GM23338 (cell line): ENCODE data around the gene RRBP1. TPM values are rescaled to one million over a fixed set of nuclear protein-coding genes. Genes with fewer than 3 reads are reported as not detected.
A peak's percentile ranks its signal among the peaks of the same experiment; 100 is the strongest.

ENCODE experiments used
- ATAC-seq: fragments of 200-7000 bp; cut with Tn5 transposase; 3 replicates; pipeline ENCODE4 v1.9.1; 2020
- DNase-seq: peaks from one replicate; pipeline ENCODE4 v3.0.0-alpha.2; 2015; ENCODE audit warnings: low spot score
- H2AFZ ChIP-seq: fragments of 200-600 bp; sonication (generic); 2 replicates; pipeline ENCODE4 v1.8.0; 2016; ENCODE audit warnings: antibody characterized with exemption, mild to moderate bottlenecking, moderate library complexity
- H3F3A ChIP-seq: fragments of 200-600 bp; sonication (generic); replicated peaks from 2 replicates; pipeline ENCODE4 v1.8.0; 2017; ENCODE audit warnings: antibody characterized with exemption, mixed run types, low read depth
- H3K27ac ChIP-seq: fragments of 200-600 bp; sonication (generic); 2 replicates; pipeline ENCODE4 v1.6.1; 2016; ENCODE audit warnings: low read depth
- H3K27me3 ChIP-seq: fragments of 200-600 bp; sonication (generic); 2 replicates; pipeline ENCODE4 v1.8.0; 2016; ENCODE audit warnings: mild to moderate bottlenecking, mixed run types, moderate library complexity; ENCODE audit not compliant: insufficient read depth
- H3K36me3 ChIP-seq: fragments of 200-600 bp; sonication (generic); 2 replicates; pipeline ENCODE4 v1.8.0; 2016; ENCODE audit warnings: mild to moderate bottlenecking; ENCODE audit not compliant: insufficient read depth
- H3K4me1 ChIP-seq: fragments of 200-600 bp; sonication (generic); 2 replicates; pipeline ENCODE4 v1.8.0; 2016; ENCODE audit warnings: mild to moderate bottlenecking, moderate library complexity; ENCODE audit not compliant: insufficient read depth
- H3K4me2 ChIP-seq: fragments of 200-600 bp; sonication (generic); 2 replicates; pipeline ENCODE4 v1.7.1; 2017; ENCODE audit warnings: mixed run types
- H3K4me3 ChIP-seq: fragments of 200-600 bp; sonication (generic); 2 replicates; pipeline ENCODE4 v1.6.1; 2016; ENCODE audit warnings: mixed run types
- H3K79me2 ChIP-seq: fragments of 200-600 bp; sonication (generic); replicated peaks from 2 replicates; pipeline ENCODE4 v1.8.0; 2017; ENCODE audit warnings: mild to moderate bottlenecking; ENCODE audit not compliant: insufficient read depth
- H3K9me2 ChIP-seq: fragments of 200-600 bp; sonication (generic); 2 replicates; pipeline ENCODE4 v1.8.0; 2017; ENCODE audit not compliant: insufficient read depth
- H4K20me1 ChIP-seq: fragments of 200-600 bp; sonication (generic); replicated peaks from 2 replicates; pipeline ENCODE4 v1.8.0; 2017; ENCODE audit warnings: mild to moderate bottlenecking; ENCODE audit not compliant: insufficient read depth
- H3K27ac Mint-ChIP-seq: 2 replicates; pipeline ENCODE4 v1.8.0; 2020; ENCODE audit warnings: inconsistent platforms, mild to moderate bottlenecking, moderate library complexity, mixed read lengths
- H3K27me3 Mint-ChIP-seq: 3 replicates; pipeline ENCODE4 v1.8.0; 2022; ENCODE audit warnings: low read depth, mild to moderate bottlenecking, moderate library complexity, mixed read lengths, inconsistent platforms; ENCODE audit not compliant: insufficient read depth, poor library complexity
- H3K36me3 Mint-ChIP-seq: 3 replicates; pipeline ENCODE4 v1.8.0; 2021; ENCODE audit warnings: low read depth, mild to moderate bottlenecking, inconsistent platforms, moderate library complexity, mixed read lengths
- H3K4me1 Mint-ChIP-seq: 3 replicates; pipeline ENCODE4 v1.8.0; 2020; ENCODE audit warnings: mild to moderate bottlenecking, inconsistent platforms, mixed read lengths
- H3K4me3 Mint-ChIP-seq: 3 replicates; pipeline ENCODE4 v1.8.0; 2021; ENCODE audit warnings: moderate library complexity, mild to moderate bottlenecking, inconsistent platforms, mixed read lengths
- H3K9me3 Mint-ChIP-seq: 3 replicates; pipeline ENCODE4 v1.8.0; 2020; ENCODE audit warnings: moderate library complexity, mild to moderate bottlenecking, inconsistent platforms, mixed read lengths
- EZH2 ChIP-seq: fragments of 200-600 bp; sonication (generic); IDR thresholded peaks from one replicate; pipeline ENCODE4 v1.8.0; 2017; ENCODE audit warnings: antibody characterized with exemption, mild to moderate bottlenecking, low read depth; ENCODE audit not compliant: unreplicated experiment
- EZH2phosphoT487 ChIP-seq: fragments of 200-600 bp; sonication (generic); IDR thresholded peaks from one replicate; pipeline ENCODE4 v1.8.1; 2018; ENCODE audit warnings: antibody characterized with exemption; ENCODE audit not compliant: unreplicated experiment
- NANOG ChIP-seq: IDR thresholded peaks from 2 replicates; pipeline ENCODE4 v1.6.1; 2016; ENCODE audit warnings: antibody characterized with exemption, borderline replicate concordance
- POLR2AphosphoS5 ChIP-seq: IDR thresholded peaks from 2 replicates; pipeline ENCODE4 v1.6.1; 2016; ENCODE audit warnings: antibody characterized with exemption, low read depth
- STAT1 ChIP-seq: IDR thresholded peaks from one replicate; pipeline ENCODE4 v1.6.1; 2016; ENCODE audit warnings: antibody characterized with exemption; ENCODE audit not compliant: unreplicated experiment
- ZNF114 ChIP-seq: fragments of 250-450 bp; sonication (Bioruptor Pico); IDR thresholded peaks from 2 replicates; pipeline ENCODE4 v1.5.0; 2020; ENCODE audit warnings: mild to moderate bottlenecking, moderate library complexity
- ZNF331 ChIP-seq: fragments of 250-450 bp; sonication (Bioruptor Pico); IDR thresholded peaks from 2 replicates; pipeline ENCODE4 v1.5.0; 2020; ENCODE audit warnings: low read depth, mild to moderate bottlenecking, moderate library complexity
- polyA plus RNA-seq: library from polyadenylated mRNA; unstranded; fragments of >200 nt; fragmentation: Nextera tagmentation; extraction: Ambion mirVana; gene quantifications from 2 replicates; pipeline ENCODE4 v1.2.1, GENCODE V29; 2016
- total RNA-seq: library from RNA; depleted of rRNA; stranded (reverse); fragments of >200 nt; shearing (Covaris generic); gene quantifications from 2 replicates; pipeline ENCODE4 v1.2.3, GENCODE V29; 2014

Gene RRBP1
- total and polyA plus RNA-seq, 2 experiments from 2014 or later, result 105 to 113 TPM

- Mint-ChIP-seq H3K27ac (no peak overlapping the region; the same call in 1 of the 2 replicates), H3K27me3 (peaks cover 13% of the 10 kb centered on the region), H3K4me1 (peaks cover 17% of the 10 kb centered on the region; the same call in 2 of the 3 replicates), H3K36me3 (peaks cover 30% of the 10 kb centered on the region), H3K4me3 (no peak overlapping the region), H3K9me3 (no peaks in the 10 kb centered on the region; the same call in 2 of the 3 replicates)
- DNase-seq (no peak), ATAC-seq (no peak)
- H3K9me2 ChIP-seq, result no peaks in the 10 kb centered on the region
- no peaks in the 10 kb centered on the region for H3F3A ChIP-seq
- peaks cover 3% of the 10 kb centered on the region; the same call in 1 of the 2 replicates for H3K36me3 ChIP-seq
- peaks cover under 1% of the 10 kb centered on the region; the same call in 1 of the 2 replicates for H3K4me1 ChIP-seq
- no peaks in the 10 kb centered on the region for H3K27me3 ChIP-seq
- H3K27ac ChIP-seq, result no peak overlapping the region
- peaks cover 35% of the 10 kb centered on the region for H3K79me2 ChIP-seq
- H2AFZ ChIP-seq, result no peak overlapping the region
- H3K4me2 ChIP-seq, result no peak overlapping the region
- H4K20me1 ChIP-seq, result no peaks in the 10 kb centered on the region; the same call in none of the 2 replicates
- H3K4me3 ChIP-seq, result no peak overlapping the region
- TF ChIP-seq NANOG (no peak), ZNF114 (CRISPR knock-in tag) (no peak), ZNF331 (CRISPR knock-in tag) (no peak), POLR2AphosphoS5 (no peak)
Measured at GRCh38 chr20:17640146-17640874, 41.7 kb downstream of the RRBP1 start.

- peaks cover 3% of the 10 kb centered on the region; the same call in 1 of the 2 replicates for H3K36me3 ChIP-seq
- no peak overlapping the region for H3K4me2 ChIP-seq
- no peaks in the 10 kb centered on the region for H3K27me3 ChIP-seq
- Mint-ChIP-seq H3K27me3 (peaks cover 13% of the 10 kb centered on the region), H3K27ac (no peak overlapping the region), H3K4me3 (no peak overlapping the region), H3K9me3 (no peaks in the 10 kb centered on the region; the same call in 2 of the 3 replicates), H3K36me3 (peaks cover 36% of the 10 kb centered on the region), H3K4me1 (peaks cover 11% of the 10 kb centered on the region; the same call in 2 of the 3 replicates)
- no peak for ATAC-seq
- H2AFZ ChIP-seq, result no peak overlapping the region
- DNase-seq, result no peak
- H3K27ac ChIP-seq, result no peak overlapping the region
- no peaks in the 10 kb centered on the region for H3F3A ChIP-seq
- no peak for TF ChIP-seq ZNF331 (CRISPR knock-in tag)
- no peak for TF ChIP-seq EZH2phosphoT487
- TF ChIP-seq EZH2, result no peak
- no peak for TF ChIP-seq POLR2AphosphoS5
- H3K4me3 ChIP-seq, result no peak overlapping the region
- H3K4me1 ChIP-seq, result no peaks in the 10 kb centered on the region
- H4K20me1 ChIP-seq, result no peaks in the 10 kb centered on the region; the same call in 1 of the 2 replicates
- peaks cover 22% of the 10 kb centered on the region for H3K79me2 ChIP-seq
- no peaks in the 10 kb centered on the region for H3K9me2 ChIP-seq
Measured at GRCh38 chr20:17638835-17639407, 43.1 kb downstream of the RRBP1 start.

GRCh38 chr20:17637985-17638640 is 43.9 kb downstream of the RRBP1 start:
- Mint-ChIP-seq H3K27ac (peak overlapping the region; percentile 38; the same call in 1 of the 2 replicates), H3K27me3 (peaks cover 9% of the 10 kb centered on the region), H3K4me3 (no peak overlapping the region), H3K36me3 (peaks cover 42% of the 10 kb centered on the region), H3K4me1 (peaks cover 11% of the 10 kb centered on the region; the same call in 2 of the 3 replicates), H3K9me3 (no peaks in the 10 kb centered on the region; the same call in 2 of the 3 replicates)
- Histone ChIP-seq H3K27ac (no peak overlapping the region), H3K4me3 (no peak overlapping the region), H4K20me1 (no peaks in the 10 kb centered on the region), H3K36me3 (peaks cover 3% of the 10 kb centered on the region; the same call in 1 of the 2 replicates), H3F3A (no peaks in the 10 kb centered on the region), H3K9me2 (no peaks in the 10 kb centered on the region), H3K27me3 (no peaks in the 10 kb centered on the region), H3K79me2 (peaks cover 13% of the 10 kb centered on the region), H3K4me1 (no peaks in the 10 kb centered on the region), H3K4me2 (no peak overlapping the region), H2AFZ (no peak overlapping the region)
- DNase-seq, result no peak
- ATAC-seq, result no peak
- TF ChIP-seq STAT1, result no peak
- TF ChIP-seq POLR2AphosphoS5, result no peak
- TF ChIP-seq EZH2phosphoT487, result no peak
- no peak for TF ChIP-seq ZNF331 (CRISPR knock-in tag)
